Activated T-cell treated with anti-CD3 and anti-CD28 coated beads, Interleukin-2, amount 50 U/mL, for 4 hours (primary cell): Measurements from ENCODE around the gene ACCS. TPM values are rescaled to one million over a fixed set of nuclear protein-coding genes. Genes with fewer than 3 reads are reported as not detected.

ENCODE experiments used
- ATAC-seq, 2 donors: fragments of 200-7000 bp; cut with Tn5 transposase; one replicate each; pipeline ENCODE4 v1.10.0; 2021
- DNase-seq: peaks from one replicate; pipeline ENCODE4 v3.0.0-alpha.2; 2020
- H3K27me3 Mint-ChIP-seq: one replicate; pipeline ENCODE4 v1.8.0; 2021; ENCODE audit warnings: low read depth, mixed read lengths
- H3K36me3 Mint-ChIP-seq: one replicate; pipeline ENCODE4 v1.8.0; 2022; ENCODE audit warnings: mixed read lengths; ENCODE audit not compliant: insufficient read depth
- H3K4me1 Mint-ChIP-seq: one replicate; pipeline ENCODE4 v1.8.0; 2021; ENCODE audit warnings: low read depth, mixed read lengths
- H3K4me3 Mint-ChIP-seq: one replicate; pipeline ENCODE4 v1.8.0; 2021; ENCODE audit warnings: mild to moderate bottlenecking, moderate library complexity, mixed read lengths
- H3K9me3 Mint-ChIP-seq: one replicate; pipeline ENCODE4 v1.8.0; 2021; ENCODE audit warnings: mixed read lengths
- total RNA-seq, 3 donors: library from RNA; stranded (reverse); gene quantifications; one replicate each; pipeline ENCODE4 v1.2.1, GENCODE V29; 2021

Gene ACCS
- total RNA-seq, 3 donors from 2014 or later, result 0.79 to 2.3 (median 1.4) TPM

GRCh38 chr11:44116234-44116830, 50.3 kb downstream of the ACCS start:
- Mint-ChIP-seq H3K4me3 (no peak overlapping the region), H3K4me1 (no peaks in the 10 kb centered on the region), H3K27me3 (no peaks in the 10 kb centered on the region), H3K9me3 (no peaks in the 10 kb centered on the region), H3K36me3 (peaks cover 54% of the 10 kb centered on the region)
- ATAC-seq (no peak), DNase-seq (no peak)

GRCh38 chr11:44120169-44120568, 54.1 kb downstream of the ACCS start:
- Mint-ChIP-seq H3K27me3 (no peaks in the 10 kb centered on the region), H3K4me3 (no peak overlapping the region), H3K4me1 (no peaks in the 10 kb centered on the region), H3K36me3 (peaks cover 45% of the 10 kb centered on the region), H3K9me3 (no peaks in the 10 kb centered on the region)
- no peak for DNase-seq
- no peak for ATAC-seq

- H3K36me3 Mint-ChIP-seq, result peaks cover 65% of the 10 kb centered on the region
- DNase-seq, result no peak
- no peaks in the 10 kb centered on the region for H3K4me1 Mint-ChIP-seq
Measured at GRCh38 chr11:44125598-44125997, 59.5 kb downstream of the ACCS start.

DNA sequence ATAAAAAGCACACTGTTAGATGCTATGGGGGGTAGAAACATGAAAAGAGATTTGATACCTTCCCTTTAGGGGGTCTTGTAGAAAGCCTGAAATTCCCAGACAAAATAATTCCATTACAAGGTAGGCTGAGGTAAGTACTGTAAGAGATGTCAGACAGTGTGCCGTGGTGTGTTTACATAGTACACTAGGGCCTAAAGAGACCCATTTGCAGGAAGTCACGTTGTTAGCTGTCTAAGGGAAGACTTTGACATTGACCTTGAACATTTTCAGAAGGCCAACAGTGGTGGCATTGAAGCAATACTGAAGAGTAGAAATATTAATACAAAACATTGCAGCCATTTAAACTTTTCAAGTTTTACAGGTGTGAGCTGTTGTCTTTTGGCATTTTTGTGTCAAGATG, 60.2 kb downstream of the ACCS start:
- Mint-ChIP-seq H3K27me3 (no peaks in the 10 kb centered on the region), H3K4me1 (no peaks in the 10 kb centered on the region), H3K4me3 (no peak overlapping the region), H3K9me3 (no peaks in the 10 kb centered on the region), H3K36me3 (peaks cover 62% of the 10 kb centered on the region)
- ATAC-seq, result no peak
- DNase-seq, result no peak

More at GRCh38 chr11:44125598-44125997, 59.5 kb downstream of the ACCS start:
- Mint-ChIP-seq H3K4me3 (no peak overlapping the region), H3K27me3 (no peaks in the 10 kb centered on the region), H3K9me3 (no peaks in the 10 kb centered on the region)
- no peak for ATAC-seq

- H3K9me3 Mint-ChIP-seq, result no peaks in the 10 kb centered on the region
- H3K27me3 Mint-ChIP-seq, result no peaks in the 10 kb centered on the region
Measured at GRCh38 chr11:44127130-44127529, 61.1 kb downstream of the ACCS start.

GRCh38 chr11:44128729-44129128, 62.7 kb downstream of the ACCS start:
- H3K4me3 Mint-ChIP-seq, result no peak overlapping the region
- no peak for ATAC-seq
- peaks cover 63% of the 10 kb centered on the region for H3K36me3 Mint-ChIP-seq
- no peaks in the 10 kb centered on the region for H3K27me3 Mint-ChIP-seq
- no peak for DNase-seq
- no peaks in the 10 kb centered on the region for H3K4me1 Mint-ChIP-seq
- H3K9me3 Mint-ChIP-seq, result no peaks in the 10 kb centered on the region

More at GRCh38 chr11:44127130-44127529, 61.1 kb downstream of the ACCS start:
- Mint-ChIP-seq H3K36me3 (peaks cover 61% of the 10 kb centered on the region), H3K4me3 (no peak overlapping the region), H3K4me1 (no peaks in the 10 kb centered on the region)
- DNase-seq (no peak), ATAC-seq (no peak)

GRCh38 chr11:44130751-44131150, 64.7 kb downstream of the ACCS start:
- ATAC-seq, result no peak
- H3K36me3 Mint-ChIP-seq, result peaks cover 66% of the 10 kb centered on the region
- H3K9me3 Mint-ChIP-seq, result no peaks in the 10 kb centered on the region
- no peak overlapping the region for H3K4me3 Mint-ChIP-seq
- H3K27me3 Mint-ChIP-seq, result no peaks in the 10 kb centered on the region
- H3K4me1 Mint-ChIP-seq, result no peaks in the 10 kb centered on the region
- DNase-seq, result no peak

- DNase-seq (no peak), ATAC-seq (no peak)
- Mint-ChIP-seq H3K36me3 (peaks cover 54% of the 10 kb centered on the region), H3K4me1 (no peaks in the 10 kb centered on the region), H3K4me3 (no peak overlapping the region), H3K27me3 (no peaks in the 10 kb centered on the region), H3K9me3 (no peaks in the 10 kb centered on the region)
Measured at GRCh38 chr11:44133335-44133946, 67.4 kb downstream of the ACCS start.

Other genes starting within 250 kb of the ACCS start
- gene ALKBH3, start 185.4 kb upstream of the ACCS start, total RNA-seq, result 10 to 100 TPM; 43.1 to 59.1 (median 58.0) TPM
- gene C11orf96, start 123.6 kb upstream of the ACCS start, total RNA-seq, result under 1 TPM; 0.57 to 0.87 (median 0.78) TPM
- gene ACCSL, start 18.3 kb upstream of the ACCS start, total RNA-seq, result not detected
- gene EXT2, start 29.4 kb downstream of the ACCS start, total RNA-seq, result 10 to 100 TPM; 30.4 to 37.8 (median 35.3) TPM
- gene ALX4, start 243.9 kb downstream of the ACCS start, total RNA-seq, result not detected